GM19023 (cell line): Measurements from ENCODE around the gene LGALS3.

Source experiments
- ATAC-seq: cut with Tn5 transposase; IDR thresholded peaks from one replicate; pipeline ENCODE4 v1.9.1; 2021; ENCODE audit warnings: mild to moderate bottlenecking, moderate library complexity; ENCODE audit not compliant: unreplicated experiment

The LGALS3 gene

DNA sequence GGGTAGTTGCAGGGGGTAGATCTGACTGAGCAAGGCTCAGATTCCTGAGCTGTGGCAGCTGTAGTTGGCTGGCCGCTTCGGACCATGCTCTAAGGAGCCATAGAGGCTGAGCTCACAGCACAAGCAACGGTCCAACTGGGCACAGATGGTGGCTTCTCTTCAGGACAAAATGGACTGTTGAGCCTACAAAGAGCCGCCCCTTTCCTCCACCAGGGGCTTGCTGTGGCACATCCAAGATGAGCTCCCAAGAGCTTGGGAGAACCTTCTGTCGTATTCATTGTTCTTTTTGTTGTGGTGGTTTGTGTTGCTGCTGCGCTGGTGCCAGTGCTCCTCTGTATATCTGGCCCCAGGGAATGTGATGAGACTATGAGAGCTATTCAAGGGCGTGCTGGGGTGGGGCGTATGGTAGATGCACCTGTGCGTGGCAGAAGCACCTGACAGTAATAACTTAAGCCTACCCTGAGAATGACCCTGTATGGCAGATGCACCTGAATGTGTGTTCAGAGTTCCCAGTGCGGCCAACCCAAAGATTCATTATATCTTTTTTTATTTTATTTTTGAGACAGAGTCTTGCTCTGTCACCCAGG, 17.8 kb upstream of the LGALS3 start:
- no peak for ATAC-seq

GRCh38 chr14:55114720-55115119, 14.3 kb upstream of the LGALS3 start:
- no peak for ATAC-seq

DNA sequence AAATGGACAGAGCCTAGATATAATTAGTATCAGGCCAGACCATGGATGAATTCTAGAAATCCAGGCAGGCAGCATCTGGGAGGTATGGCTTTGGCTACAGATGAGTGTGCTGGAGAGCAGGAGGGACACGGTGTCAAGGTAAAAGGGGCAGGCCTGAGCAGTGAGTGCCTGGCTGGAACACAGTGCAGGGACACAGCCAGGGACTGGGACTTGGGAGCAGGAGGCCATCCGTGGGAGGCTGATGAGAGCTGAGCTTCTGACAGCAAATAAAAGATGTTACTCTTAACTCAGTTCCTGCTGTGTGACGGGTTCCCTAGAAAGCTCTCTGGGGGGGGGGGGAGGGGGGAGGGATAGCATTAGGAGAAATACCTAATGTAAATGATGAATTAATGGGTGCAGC, 13.6 kb upstream of the LGALS3 start:
- no peak for ATAC-seq

DNA sequence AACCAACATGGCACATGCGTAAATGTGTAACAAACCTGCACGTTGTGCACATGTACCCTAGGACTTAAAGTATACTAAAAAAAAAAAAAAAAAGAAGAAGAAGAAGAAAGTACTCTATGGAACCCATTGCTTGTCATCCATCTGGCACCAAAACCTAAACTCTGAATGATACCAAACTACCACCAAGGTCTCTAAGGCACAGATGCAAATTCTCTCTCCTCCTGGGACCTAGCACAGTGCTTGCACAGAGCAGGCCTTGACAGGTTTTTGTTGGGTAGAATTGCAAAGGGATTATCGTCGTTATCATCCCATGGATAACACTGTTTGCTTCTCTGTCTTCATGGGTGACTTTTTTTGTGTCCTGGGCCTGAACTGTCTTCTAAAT, 13.2 kb upstream of the LGALS3 start:
- no peak for ATAC-seq

DNA sequence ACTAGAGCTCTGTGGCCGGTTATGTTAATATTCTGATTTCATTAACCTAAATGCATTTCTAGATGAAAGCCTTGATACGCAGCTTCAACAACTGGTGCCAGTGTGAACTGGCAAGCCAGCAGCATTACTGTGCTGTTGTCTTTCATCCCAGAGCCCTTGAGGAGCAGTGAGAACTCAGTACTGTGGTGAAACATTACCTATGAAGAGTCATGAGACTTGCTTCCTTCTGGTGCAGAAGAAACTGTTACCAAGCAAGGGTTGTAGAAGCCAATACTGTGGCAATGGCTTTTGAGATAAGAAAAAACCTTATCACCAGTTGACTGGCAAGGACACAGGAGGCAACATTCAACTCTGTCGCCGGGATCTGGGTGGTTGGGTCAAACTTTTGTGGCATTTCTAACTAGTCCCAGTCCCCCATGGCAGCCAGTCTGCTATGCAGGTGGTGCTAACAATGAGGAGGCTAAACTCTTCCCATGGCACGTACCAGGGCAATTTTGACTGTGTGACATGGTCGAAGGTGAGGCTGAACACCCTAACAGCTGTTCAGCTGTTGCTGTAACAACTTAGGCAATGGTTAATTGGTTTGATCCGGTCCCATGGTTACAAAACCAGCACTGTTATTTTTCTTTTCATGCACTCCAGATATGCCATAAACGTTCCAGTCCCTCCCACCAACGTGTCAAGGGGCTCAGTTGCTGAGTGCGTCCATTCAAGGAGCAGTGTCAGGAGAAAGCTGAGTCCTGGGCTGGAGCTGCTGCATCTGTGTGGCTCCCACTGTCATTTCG, 12.6 kb upstream of the LGALS3 start:
- no peak for ATAC-seq

DNA sequence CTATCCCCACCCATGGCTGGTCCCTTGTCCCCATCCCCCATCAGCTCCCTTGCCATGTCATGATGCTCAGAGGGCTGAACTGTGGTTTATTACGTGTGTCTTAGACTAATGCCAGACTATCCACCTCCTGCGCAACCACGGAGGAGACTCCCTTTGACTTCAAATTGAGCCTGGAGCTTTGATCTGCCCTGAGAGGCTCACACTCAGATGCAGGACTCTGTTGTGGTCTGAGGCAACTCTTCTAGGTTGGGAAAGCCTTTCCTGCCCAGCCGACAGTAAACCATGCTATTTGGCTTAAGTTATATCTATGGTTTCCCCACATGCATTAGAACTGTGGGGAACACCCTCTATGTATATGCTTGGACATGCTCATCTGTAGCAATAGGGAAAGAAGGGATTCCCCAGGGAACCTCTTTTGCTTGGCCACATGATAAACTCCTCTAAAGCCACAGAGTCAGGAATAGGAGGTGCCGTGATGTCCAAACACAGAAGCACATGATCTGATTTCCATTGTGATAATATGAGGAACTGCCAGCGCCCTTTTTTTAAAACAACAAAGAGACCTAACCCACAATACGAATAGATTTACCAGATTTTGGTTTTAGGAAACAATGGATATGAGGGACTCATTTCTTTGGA, 11.1 kb upstream of the LGALS3 start:
- ATAC-seq = no peak

GRCh38 chr14:55118761-55119160, 10.3 kb upstream of the LGALS3 start:
- no peak for ATAC-seq

GRCh38 chr14:55120571-55121495, 8.2 kb upstream of the LGALS3 start:
- ATAC-seq = no peak

GRCh38 chr14:55121628-55122439, 7.2 kb upstream of the LGALS3 start:
- no peak for ATAC-seq

DNA sequence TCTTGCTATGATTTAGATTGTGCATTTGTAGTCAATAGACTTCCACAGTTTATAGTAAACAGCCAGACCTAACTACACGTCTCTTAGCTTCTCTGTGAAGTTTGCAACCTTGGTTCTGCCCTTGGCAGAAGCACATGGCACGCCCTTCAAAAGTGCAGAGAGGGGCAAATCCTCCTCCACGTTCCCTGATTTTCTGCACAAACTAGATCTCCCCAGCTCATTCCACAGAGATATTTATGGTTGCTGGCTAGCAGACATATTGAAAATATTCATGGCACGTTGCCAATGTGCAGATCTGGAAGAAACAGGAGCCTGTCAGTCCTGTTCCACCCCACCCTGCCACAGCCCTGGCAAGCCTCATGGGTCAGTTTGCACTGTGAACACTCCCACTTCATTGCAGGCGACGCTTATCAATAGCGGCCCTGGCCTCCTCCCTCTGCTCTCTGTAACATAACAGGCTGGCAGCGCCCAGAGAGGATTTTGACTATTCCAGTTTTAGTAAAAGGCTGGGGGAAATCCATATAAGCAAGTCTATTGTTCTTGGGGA, 6.5 kb upstream of the LGALS3 start:
- no peak for ATAC-seq

DNA sequence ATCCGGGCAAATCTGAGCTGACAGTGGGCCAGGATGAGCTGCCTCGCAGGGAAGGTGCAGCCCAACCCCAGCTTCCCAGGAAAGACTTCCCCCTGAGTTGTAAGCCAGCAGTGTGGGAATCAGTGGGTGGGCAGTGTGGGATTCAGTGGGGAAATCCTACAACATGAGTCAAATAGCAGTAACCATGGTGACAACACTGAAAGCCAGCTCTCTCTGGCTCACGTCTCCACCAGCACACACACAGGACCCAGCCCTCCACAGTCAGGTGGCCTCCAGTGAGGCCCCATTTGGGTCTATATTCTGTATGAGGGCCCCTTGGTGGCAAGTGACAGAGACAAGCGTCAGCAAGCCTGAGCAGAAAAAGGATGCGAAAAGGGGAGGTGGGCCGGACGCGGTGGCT, 6.0 kb upstream of the LGALS3 start:
- no peak for ATAC-seq

DNA sequence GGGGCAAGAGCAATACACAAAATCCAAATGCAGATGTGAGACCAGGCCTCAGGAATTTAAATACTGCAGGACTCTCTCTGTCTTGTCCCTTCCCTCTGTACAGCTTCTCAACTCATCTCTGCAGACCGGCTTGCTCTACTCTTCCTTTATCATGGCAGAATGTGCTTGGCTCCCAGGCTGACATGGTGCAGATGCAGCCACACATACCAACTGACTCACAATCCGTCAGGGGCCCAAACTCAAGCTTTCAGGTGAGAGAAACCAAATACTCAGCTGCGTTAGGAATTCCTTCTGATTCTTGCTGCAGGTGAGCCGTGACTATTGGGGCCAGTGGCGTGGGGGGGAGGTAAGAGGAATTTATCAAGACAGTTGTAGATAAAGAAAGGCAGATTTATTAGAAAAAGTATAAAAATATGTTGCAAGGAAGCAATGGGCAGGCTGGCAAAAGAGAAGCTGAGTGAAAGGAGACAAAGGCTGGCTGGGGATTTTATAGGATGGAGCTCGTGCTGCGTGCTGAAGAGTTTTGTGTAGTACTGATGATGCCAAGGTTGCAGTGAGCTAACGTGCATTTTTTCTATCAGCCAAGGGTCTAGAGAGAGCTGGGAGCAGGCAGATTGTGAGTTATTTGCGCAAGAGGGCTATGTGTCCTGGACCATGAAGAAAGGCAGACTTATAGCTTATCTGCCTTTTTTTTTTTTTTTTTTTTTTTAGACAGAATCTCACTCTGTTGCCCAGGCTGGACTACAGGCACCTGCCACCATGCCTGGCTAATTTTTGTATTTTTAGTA, 5.0 kb upstream of the LGALS3 start:
- no peak for ATAC-seq

DNA sequence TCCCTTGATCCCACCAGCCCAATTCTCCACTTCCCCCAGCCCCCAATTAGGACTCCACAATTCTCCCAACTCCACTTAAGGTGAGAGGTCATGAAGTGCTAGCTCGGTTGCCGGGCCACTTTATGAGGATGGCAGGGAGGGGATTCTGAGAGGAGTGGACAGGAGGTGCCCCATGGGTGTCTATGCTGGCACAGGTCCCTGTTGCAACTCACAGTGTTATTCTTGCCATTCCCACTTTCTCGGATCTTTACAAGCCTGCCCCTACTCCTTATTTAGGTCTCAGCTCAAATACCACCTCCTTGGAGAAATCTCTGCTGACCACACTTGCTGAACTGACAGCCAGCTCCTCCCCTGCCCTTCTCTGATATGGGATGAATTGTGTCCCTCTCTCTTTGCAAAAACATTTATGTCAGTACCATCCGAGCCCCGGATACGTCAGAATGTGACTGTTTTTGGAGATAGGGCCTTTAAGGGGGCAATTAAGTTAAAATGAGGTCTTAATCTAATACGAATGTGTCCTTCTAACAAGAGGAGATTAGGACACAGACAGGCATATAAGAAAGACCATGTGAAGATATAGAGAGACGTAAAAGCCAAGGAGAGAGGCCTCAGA, 4.2 kb upstream of the LGALS3 start:
- no peak for ATAC-seq

DNA sequence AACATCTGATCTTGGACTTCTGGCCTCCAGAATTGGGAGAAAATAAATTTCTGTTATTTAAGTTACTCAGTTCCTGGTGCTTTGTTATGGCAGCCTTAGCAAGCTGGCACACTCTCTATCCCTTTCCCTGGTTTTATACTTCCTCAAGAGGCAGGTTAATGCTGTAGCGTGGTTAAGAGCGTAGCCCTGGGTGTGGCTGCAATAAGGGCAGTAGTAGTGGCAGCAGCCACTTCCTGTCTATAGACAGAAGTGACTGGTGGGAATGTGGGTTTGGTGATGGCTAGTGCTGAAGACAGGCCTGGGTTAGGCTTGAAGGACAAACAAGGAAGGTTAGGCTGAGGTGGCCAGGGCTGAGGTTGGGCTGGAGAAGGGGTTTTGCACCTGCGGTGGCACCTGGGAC, 3.6 kb upstream of the LGALS3 start:
- no peak for ATAC-seq

DNA sequence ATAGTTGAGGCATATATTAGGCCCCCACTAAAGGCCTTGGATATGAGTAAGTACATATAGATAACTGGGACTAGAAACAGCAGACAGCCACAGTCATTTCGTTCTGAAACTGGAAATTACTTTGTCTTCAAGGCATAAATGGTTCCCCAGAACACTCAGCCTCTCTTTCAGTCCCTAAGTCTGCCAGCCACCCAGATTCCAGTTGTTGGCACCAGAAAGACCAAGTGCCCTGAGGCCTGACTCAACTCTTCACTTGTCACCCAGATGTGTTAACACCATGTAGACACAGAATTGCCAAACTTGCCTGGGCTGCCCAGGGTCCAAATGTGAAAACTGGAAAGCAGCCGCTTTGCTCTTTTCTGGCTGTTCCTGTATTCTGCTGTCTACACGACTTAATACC, 3.0 kb upstream of the LGALS3 start:
- ATAC-seq = no peak

DNA sequence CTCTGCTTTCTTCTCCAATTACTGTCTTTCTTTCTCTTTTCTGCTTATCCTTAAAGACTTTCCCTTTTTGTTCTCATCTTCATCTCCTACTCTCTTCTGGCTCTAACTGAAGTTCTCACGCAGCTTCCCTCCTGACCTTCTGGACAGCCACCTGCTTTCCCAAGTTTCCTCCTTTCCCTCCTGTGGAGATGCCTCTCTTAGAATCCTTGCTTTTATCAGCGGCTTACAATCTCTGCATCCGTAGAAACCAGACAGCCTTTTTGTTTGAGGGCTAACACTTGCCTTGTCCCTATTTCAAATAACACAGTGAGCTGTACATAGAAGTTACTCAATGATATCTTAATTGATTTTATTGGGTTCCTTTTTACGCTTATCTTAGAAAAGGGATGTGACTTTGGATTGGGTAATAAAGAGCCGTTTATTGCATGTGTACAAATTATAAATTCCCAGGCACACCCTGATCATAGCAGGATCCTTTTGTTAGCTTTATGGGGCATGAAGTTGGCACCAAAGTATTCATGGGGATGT, 2.1 kb upstream of the LGALS3 start:
- no peak for ATAC-seq

GRCh38 chr14:55127460-55127951, 1.5 kb upstream of the LGALS3 start:
- ATAC-seq = no peak

- ATAC-seq = no peak
Measured at GRCh38 chr14:55128386-55129085, 516 bp upstream of the LGALS3 start.
